Activated CD4-positive, alpha-beta T cell treated with anti-CD3 and anti-CD28 coated beads for 36 hours (primary cell): Measurements from ENCODE around the gene TMEM239. TPM values are rescaled to one million over a fixed set of nuclear protein-coding genes. Genes with fewer than 3 reads are reported as not detected.
A peak's percentile ranks its signal among the peaks of the same experiment; 100 is the strongest.

Experiments
- ATAC-seq: fragments of 200-7000 bp; cut with Tn5 transposase; one replicate; pipeline ENCODE4 v1.10.0; 2021; ENCODE audit warnings: mild to moderate bottlenecking, moderate library complexity
- CTCF ChIA-PET: fragments of 350-600 bp; sonication (Branson Sonifier 250); formaldehyde crosslinking; loops from one replicate; lab custom pipeline; 2021; ENCODE audit warnings: antibody characterized with exemption; lab: Charles Lee
- POLR2A ChIA-PET: fragments of 350-600 bp; sonication (Branson Sonifier 250); formaldehyde crosslinking; loops from one replicate; lab custom pipeline; 2021; ENCODE audit warnings: antibody characterized with exemption, inconsistent platforms; lab: Charles Lee
- DNase-seq: peaks from one replicate; pipeline ENCODE4 v3.0.0-alpha.2; 2020
- H3K27ac Mint-ChIP-seq: one replicate; pipeline ENCODE4 v1.8.0; 2021; ENCODE audit warnings: mixed read lengths
- H3K27me3 Mint-ChIP-seq: one replicate; pipeline ENCODE4 v1.8.0; 2021; ENCODE audit warnings: mixed read lengths
- H3K36me3 Mint-ChIP-seq: one replicate; pipeline ENCODE4 v1.8.0; 2021; ENCODE audit warnings: low read depth, mixed read lengths
- H3K4me1 Mint-ChIP-seq: one replicate; pipeline ENCODE4 v1.8.0; 2021; ENCODE audit warnings: mixed read lengths
- H3K4me3 Mint-ChIP-seq: one replicate; pipeline ENCODE4 v1.8.0; 2021; ENCODE audit warnings: mild to moderate bottlenecking, moderate library complexity, mixed read lengths
- H3K9me3 Mint-ChIP-seq: one replicate; pipeline ENCODE4 v1.8.0; 2021; ENCODE audit warnings: low read depth, mixed read lengths
- intact Hi-C, 2 experiments: fragments of 100-400 bp; cut with DNase I in 1 of 2; cut with micrococcal nuclease in 1 of 2; formaldehyde crosslinking; loops; one replicate each; pipeline versions ENCODE4 v1.14.2 to v1.15.1; 2022 to 2024; cut with DNase I, micrococcal nuclease
- total RNA-seq, 2 experiments: library from RNA; stranded (reverse); gene quantifications; one replicate each; pipeline ENCODE4 v1.2.3, GENCODE V29; 2021

TMEM239 gene
- total RNA-seq, 2 experiments from 2014 or later: not detected

DNA sequence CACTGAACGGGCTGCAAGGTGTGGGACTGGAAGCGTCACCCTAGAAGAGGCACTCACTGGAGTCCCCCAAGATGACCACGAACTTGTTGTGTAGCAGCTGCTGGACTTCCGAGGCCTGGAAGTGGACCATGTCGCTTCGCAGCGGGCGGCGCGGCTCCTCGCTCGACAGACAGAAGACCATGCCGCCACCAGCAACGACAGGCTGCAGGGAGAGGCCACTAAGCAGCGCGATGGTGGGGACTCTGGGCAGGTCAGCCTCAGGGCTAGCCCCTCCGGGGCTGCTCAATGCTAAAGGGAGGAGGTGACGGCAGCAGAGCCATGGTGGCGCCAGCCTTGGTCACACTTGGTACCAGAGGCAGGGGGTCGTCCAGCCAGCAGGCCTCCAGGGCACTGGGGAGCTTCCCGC, 23.6 kb downstream of the TMEM239 start:
- ATAC-seq (no peak), DNase-seq (no peak)
- intact Hi-C loops: loop anchor here (1.0 to 2.0 kb wide), 9 partner anchors 33 to 369 kb away; partner anchors contain the start of genes IDH3B (in 2 of the 2), PTPRA (in 2 of the 2), NOP56 (in 1 of the 2) and SNRPB (in 1 of the 2)
- Mint-ChIP-seq H3K4me3 (peak overlapping the region; percentile 76), H3K9me3 (peaks cover 2% of the 10 kb centered on the region), H3K27me3 (no peaks in the 10 kb centered on the region), H3K27ac (peak overlapping the region; percentile 81), H3K4me1 (peaks cover 27% of the 10 kb centered on the region), H3K36me3 (peaks cover 28% of the 10 kb centered on the region)
- POLR2A ChIA-PET: no interaction called here
- CTCF ChIA-PET: interaction anchor here (0.8 to 1.6 kb wide), 2 partner anchors 9 to 162 kb away, joined by 3 to 5 read pairs; no protein-coding TSS in a partner anchor

DNA sequence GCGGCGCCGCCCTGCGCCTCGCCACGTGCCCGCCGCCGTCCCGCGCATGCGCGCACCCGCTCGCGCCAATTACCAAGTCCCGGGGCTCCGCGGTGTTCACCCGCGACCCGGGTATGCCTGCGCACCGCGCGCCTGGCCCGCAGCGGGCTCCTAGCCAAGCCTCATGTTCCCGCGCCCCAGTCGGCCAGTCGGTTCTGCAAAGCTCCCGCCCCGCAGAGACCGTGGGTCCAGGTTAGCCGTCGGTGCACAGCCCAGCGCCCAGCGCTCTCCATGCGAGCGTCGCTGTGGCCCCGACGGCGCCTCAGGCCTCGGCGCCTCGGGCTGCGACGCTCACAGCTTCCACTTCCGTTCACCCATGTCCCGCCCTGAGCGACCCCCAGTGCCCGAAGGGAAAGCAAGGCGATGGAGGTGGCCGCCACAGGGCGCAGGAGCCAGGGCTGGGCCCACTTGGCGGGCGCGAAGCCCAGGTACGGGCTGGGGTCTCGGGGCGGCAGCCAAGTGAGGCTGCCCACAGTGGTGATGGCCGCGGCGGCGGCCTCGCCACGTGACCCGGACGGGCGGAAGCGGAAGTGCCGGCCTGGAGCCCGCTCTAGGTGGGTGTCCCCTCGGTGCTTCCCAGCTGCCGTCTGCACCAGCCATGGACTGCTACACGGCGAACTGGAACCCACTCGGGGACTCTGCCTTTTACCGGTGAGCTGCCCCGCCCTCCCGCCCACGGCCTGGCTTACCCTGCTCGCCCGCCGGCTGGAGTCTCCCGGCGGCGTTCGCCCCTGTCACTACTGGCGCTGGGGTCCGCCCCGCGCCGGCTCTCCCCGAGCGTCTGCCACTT, 24.2 kb downstream of the TMEM239 start, which contains the start of the genes PCED1A and VPS16:
Gene PCED1A (minus strand): TSS at position 518 of the 829 bp plus-strand sequence. CDS start 743 bp downstream, outside the sequence.
Gene VPS16 (plus strand): TSS at position 608 of the 829 bp plus-strand sequence. CDS start 30 bp downstream, at position 638.
- intact Hi-C loops: loop anchor here (1.0 to 2.0 kb wide), 9 partner anchors 32 to 370 kb away; partner anchors contain the start of genes IDH3B (in 2 of the 2), PTPRA (in 2 of the 2), NOP56 (in 1 of the 2) and SNRPB (in 1 of the 2)
- Mint-ChIP-seq H3K36me3 (peaks cover 24% of the 10 kb centered on the region), H3K9me3 (peaks cover 2% of the 10 kb centered on the region), H3K27me3 (no peaks in the 10 kb centered on the region), H3K27ac (peak within 1 kb of the TSS; percentile 84), H3K4me1 (peaks cover 32% of the 10 kb centered on the region), H3K4me3 (peak within 1 kb of the TSS; percentile 76)
- POLR2A ChIA-PET: no interaction called here
- DNase-seq: peak; percentile 94
- peak; percentile 99 for ATAC-seq
- CTCF ChIA-PET: interaction anchor here (0.8 to 1.6 kb wide), 3 partner anchors 9 to 161 kb away, joined by 3 to 5 read pairs (median 3); no protein-coding TSS in a partner anchor

DNA sequence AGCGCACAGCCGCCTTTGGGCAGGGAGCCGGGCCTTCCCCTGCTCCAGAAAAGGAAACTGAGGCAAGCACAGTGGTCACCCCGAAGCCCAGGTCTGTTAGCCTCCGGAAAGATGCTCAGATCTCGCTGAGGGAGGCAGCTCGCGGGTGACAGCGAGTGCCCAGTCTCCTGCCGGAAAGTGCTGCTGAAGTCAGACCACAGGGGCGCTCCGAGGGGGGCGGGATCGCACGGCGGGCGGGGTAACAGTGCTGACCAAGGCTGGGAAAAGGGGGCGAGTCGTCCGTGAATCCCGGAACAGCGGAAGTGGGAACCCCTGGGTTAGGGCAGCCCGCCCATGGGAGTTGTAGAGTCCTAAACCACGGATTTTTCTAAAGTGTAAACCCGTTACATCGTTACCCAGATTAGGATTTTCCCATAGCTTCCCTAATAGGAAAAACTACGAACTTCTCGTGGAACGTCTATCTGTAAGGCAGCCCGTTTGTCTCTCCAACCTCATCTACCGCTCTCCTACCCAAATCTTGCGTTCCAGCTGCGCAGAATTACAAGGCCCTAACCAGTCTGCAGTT, 24.9 kb downstream of the TMEM239 start:
- intact Hi-C loops: loop anchor here (1.0 to 2.0 kb wide), 9 partner anchors 32 to 371 kb away; partner anchors contain the start of genes IDH3B (in 2 of the 2), PTPRA (in 2 of the 2), NOP56 (in 1 of the 2) and SNRPB (in 1 of the 2)
- peak; percentile 59 for DNase-seq
- H3K4me1 Mint-ChIP-seq: peaks cover 36% of the 10 kb centered on the region
- peaks cover 24% of the 10 kb centered on the region for H3K36me3 Mint-ChIP-seq
- H3K27ac Mint-ChIP-seq: peak overlapping the region; percentile 79
- ChIA-PET POLR2A (no interaction called here), CTCF (interaction anchor here (1.3 kb wide), 1 partner anchor 17 kb away, joined by 3 read pairs; no protein-coding TSS in a partner anchor)
- H3K27me3 Mint-ChIP-seq: no peaks in the 10 kb centered on the region
- H3K9me3 Mint-ChIP-seq: peaks cover 2% of the 10 kb centered on the region
- H3K4me3 Mint-ChIP-seq: peak overlapping the region; percentile 76
- ATAC-seq: peak; percentile 33

DNA sequence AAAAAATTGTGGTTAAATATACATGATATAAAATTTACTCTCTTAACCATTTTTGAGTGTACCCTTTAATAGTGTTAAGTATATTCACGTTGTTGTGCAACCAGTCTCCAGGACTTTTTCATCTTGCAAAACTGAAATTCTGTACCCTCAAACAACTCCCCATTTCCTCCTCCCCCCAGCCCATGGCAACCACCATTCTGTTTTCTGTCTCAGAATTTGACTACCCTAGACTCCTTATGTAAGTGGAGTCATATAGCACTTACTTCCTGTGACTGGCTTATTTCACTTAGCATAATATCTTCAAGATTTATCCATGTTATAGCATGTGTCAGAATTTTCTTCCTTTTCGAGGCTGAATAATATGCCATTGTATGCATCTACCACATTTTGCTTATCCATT, 29.4 kb downstream of the TMEM239 start:
- Mint-ChIP-seq H3K4me3 (no peak overlapping the region), H3K36me3 (peaks cover 12% of the 10 kb centered on the region), H3K4me1 (peaks cover 31% of the 10 kb centered on the region), H3K9me3 (no peaks in the 10 kb centered on the region), H3K27me3 (no peaks in the 10 kb centered on the region), H3K27ac (no peak overlapping the region)
- intact Hi-C loops: no loop called here
- ATAC-seq (peak; percentile 21), DNase-seq (peak; percentile 31)
- ChIA-PET CTCF (no interaction called here), POLR2A (interaction anchor here (0.6 kb wide), 1 partner anchor 155 kb away, joined by 5 read pairs; no protein-coding TSS in a partner anchor)

DNA sequence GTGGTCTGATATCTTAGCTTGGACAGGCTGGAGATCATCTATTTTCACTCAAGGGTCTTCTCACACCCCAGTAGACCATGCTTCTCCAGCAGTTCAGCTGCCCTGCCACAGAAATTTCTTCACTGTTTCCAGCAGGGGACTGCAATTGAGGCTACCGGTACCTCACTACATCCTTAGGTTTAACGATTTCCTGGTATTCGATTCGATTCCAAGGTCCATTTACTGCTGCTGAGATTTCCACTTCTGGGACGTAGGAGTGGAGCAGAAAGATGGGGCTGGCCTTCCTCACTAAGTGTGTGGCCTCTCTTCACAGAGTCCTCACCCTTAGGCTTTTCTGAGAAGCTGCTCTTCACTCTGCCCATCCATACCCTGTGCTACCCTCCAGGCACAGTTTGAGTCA, 30.5 kb downstream of the TMEM239 start:
- POLR2A ChIA-PET: no interaction called here

DNA sequence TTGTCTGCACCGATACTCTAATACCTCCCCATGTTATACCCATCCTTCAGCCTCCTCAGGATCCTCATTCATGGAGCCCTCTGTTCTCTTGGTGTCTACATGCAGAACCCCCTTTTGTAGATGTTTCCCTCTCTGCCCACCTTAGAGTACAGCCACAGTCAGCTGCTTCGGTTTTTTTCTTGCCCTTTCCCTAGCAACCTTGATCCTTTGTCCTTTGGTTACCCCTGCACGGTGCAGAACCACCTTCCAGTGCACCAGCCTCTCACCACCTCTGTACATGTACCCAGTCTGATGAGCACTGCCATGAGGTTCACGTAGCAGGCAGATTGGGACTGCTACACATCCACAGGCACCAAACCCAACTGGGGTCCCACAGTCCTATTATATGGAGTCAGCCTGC, 31.6 kb downstream of the TMEM239 start:
- Mint-ChIP-seq H3K27me3 (no peaks in the 10 kb centered on the region), H3K4me1 (peaks cover 35% of the 10 kb centered on the region), H3K9me3 (no peaks in the 10 kb centered on the region), H3K27ac (no peak overlapping the region), H3K4me3 (no peak overlapping the region), H3K36me3 (peaks cover 12% of the 10 kb centered on the region)
- ChIA-PET POLR2A (no interaction called here), CTCF (interaction anchor here (1.2 kb wide), 1 partner anchor 159 kb away, joined by 3 read pairs; no protein-coding TSS in a partner anchor)
- no peak for ATAC-seq
- DNase-seq: no peak
- intact Hi-C loops: no loop called here

More for the DNA sequence above, 30.5 kb downstream of the TMEM239 start:
- no peak overlapping the region for H3K27ac Mint-ChIP-seq
- H3K27me3 Mint-ChIP-seq: no peaks in the 10 kb centered on the region
- peaks cover 27% of the 10 kb centered on the region for H3K4me1 Mint-ChIP-seq
- H3K9me3 Mint-ChIP-seq: no peaks in the 10 kb centered on the region
- intact Hi-C loops: no loop called here
- H3K4me3 Mint-ChIP-seq: no peak overlapping the region
- no peak for DNase-seq
- CTCF ChIA-PET: no interaction called here
- ATAC-seq: no peak
- peaks cover 12% of the 10 kb centered on the region for H3K36me3 Mint-ChIP-seq

DNA sequence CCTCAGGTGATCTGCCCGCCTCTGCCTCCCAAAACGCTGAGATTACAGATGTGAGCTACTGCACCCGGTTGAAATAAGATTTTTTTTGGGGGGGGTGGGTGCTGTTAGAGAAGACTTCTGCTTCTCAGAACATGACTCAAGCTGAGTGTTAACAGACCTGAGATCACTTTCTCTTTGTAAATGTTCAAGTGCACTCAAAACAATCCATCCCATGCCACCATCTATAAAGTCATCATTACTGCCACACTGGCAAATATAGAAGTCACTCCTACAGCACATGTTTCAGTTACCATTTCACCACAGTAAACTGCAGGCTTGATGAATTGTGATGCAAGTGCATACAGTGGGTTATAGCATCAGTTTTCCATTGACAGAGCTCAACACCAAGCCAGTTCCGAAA, 33.4 kb downstream of the TMEM239 start:
- no peaks in the 10 kb centered on the region for H3K27me3 Mint-ChIP-seq
- H3K27ac Mint-ChIP-seq: no peak overlapping the region
- intact Hi-C loops: no loop called here
- POLR2A ChIA-PET: interaction anchor here (0.6 to 1.5 kb wide), 2 partner anchors 124 to 165 kb away, joined by 5 to 23 read pairs; no protein-coding TSS in a partner anchor
- CTCF ChIA-PET: interaction anchor here (0.6 to 1.4 kb wide), 5 partner anchors 9 to 1087 kb away, joined by 3 to 6 read pairs (median 3); partner anchors contain the start of gene PTPRA
- DNase-seq (peak; percentile 29), ATAC-seq (peak; percentile 89)
- H3K36me3 Mint-ChIP-seq: peaks cover 9% of the 10 kb centered on the region
- H3K9me3 Mint-ChIP-seq: no peaks in the 10 kb centered on the region
- peaks cover 26% of the 10 kb centered on the region for H3K4me1 Mint-ChIP-seq
- H3K4me3 Mint-ChIP-seq: no peak overlapping the region

DNA sequence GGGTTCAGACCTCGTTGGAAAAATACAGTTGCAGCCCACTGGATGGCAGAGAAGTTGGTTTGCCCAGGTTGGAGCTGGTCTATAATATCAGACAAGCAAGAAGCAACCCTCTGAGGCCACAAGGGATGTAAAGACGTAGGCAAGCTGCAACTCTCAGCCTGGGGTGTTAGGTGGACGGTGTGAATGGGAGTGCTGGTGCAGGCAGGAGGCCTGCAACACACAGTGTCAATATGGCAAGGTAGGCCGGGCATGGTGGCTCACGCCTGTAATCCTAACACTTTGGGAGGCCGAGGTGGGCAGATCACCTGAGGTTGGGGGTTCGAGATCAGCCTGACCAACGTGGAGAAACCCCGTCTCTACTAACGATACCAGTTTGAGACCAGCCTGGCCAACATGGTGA, 34.9 kb downstream of the TMEM239 start:
- CTCF ChIA-PET: interaction anchor here (0.9 to 1.0 kb wide), 2 partner anchors 76 to 163 kb away, joined by 3 to 5 read pairs; no protein-coding TSS in a partner anchor
- no peak for DNase-seq
- Mint-ChIP-seq H3K9me3 (no peaks in the 10 kb centered on the region), H3K4me1 (peaks cover 18% of the 10 kb centered on the region), H3K36me3 (peaks cover 7% of the 10 kb centered on the region), H3K4me3 (no peak overlapping the region), H3K27ac (no peak overlapping the region), H3K27me3 (no peaks in the 10 kb centered on the region)
- POLR2A ChIA-PET: interaction anchor here (0.6 kb wide), 1 partner anchor 14 kb away, joined by 3 read pairs; no protein-coding TSS in a partner anchor
- no peak for ATAC-seq
- intact Hi-C loops: loop anchor here in 1 of 2 experiments (5.0 kb wide), 1 partner anchor 94 kb away; no protein-coding TSS in a partner anchor

DNA sequence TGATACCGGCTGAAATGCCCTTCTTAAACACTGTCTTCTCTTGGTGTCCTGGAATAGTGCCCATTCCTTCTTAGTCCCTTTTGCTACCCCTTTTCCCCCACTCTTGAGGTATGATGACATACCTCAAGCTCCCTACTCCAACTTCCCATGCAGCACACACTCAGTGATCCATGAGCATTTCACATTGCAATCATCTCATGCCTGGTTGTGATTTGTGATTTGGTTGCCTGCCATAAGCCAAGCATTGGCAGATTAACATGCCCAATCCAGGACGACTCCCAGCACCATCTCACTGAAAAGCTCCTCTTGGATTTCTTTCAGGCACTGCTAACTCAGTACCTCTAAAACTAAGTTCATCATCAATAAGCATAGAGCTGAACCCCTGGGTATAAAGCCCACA, 42.4 kb downstream of the TMEM239 start:
- intact Hi-C loops: no loop called here
- POLR2A ChIA-PET: interaction anchor here (0.6 kb wide), 1 partner anchor 67 kb away, joined by 3 read pairs; no protein-coding TSS in a partner anchor
- CTCF ChIA-PET: interaction anchor here (1.0 to 1.1 kb wide), 2 partner anchors 10 to 18 kb away, joined by 3 to 4 read pairs; partner anchors contain the start of genes PCED1A and VPS16

DNA sequence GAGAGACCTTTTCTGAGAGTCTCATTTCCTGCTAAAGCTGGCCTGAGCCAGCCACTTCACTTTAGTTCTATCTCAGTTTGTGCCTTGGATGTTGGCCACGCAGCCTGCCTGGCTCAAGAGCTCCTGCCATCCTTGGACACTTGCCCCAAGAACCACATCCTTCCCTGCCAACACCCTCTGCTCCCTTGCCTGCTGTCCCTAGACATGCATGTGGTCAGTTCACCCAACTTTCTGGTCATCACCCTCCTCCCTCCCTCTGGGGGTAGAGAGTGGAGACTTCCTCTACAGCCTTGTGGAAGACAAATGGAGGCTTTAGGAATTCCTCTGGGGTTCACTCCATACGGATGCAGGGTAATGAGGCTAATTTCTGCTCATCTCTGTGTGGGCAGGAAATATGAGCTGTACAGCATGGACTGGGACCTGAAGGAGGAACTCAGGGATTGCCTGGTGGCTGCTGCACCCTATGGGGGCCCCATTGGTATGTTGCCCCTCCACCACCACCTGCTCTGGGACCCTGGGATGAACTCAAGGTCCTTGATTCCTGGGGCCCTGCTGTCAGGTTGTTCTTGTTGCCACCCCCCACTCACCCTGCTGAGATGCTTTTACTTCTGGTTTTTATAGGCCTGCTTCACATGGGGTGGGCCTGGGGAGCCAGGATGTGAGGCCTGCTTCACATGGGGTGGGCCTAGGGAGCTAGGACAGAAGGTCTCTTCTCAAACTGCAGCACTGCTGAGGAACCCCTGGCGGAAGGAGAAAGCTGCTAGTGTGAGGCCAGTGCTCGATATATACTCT, 43.4 kb downstream of the TMEM239 start:
- POLR2A ChIA-PET: no interaction called here
- Mint-ChIP-seq H3K27me3 (no peaks in the 10 kb centered on the region), H3K36me3 (peaks cover 5% of the 10 kb centered on the region), H3K4me3 (no peak overlapping the region), H3K27ac (no peak overlapping the region), H3K4me1 (peaks cover 3% of the 10 kb centered on the region), H3K9me3 (no peaks in the 10 kb centered on the region)
- no peak for ATAC-seq
- no peak for DNase-seq
- intact Hi-C loops: no loop called here
- CTCF ChIA-PET: interaction anchor here (1.0 kb wide), 1 partner anchor 11 kb away, joined by 4 read pairs; no protein-coding TSS in a partner anchor

More for the DNA sequence above, 42.4 kb downstream of the TMEM239 start:
- H3K9me3 Mint-ChIP-seq: no peaks in the 10 kb centered on the region
- no peaks in the 10 kb centered on the region for H3K27me3 Mint-ChIP-seq
- H3K4me1 Mint-ChIP-seq: peaks cover 3% of the 10 kb centered on the region
- H3K4me3 Mint-ChIP-seq: no peak overlapping the region
- DNase-seq (no peak), ATAC-seq (no peak)
- no peak overlapping the region for H3K27ac Mint-ChIP-seq
- peaks cover 3% of the 10 kb centered on the region for H3K36me3 Mint-ChIP-seq
